GM12878 (cell line): ENCODE results near the gene ADGRL2. TPM values are rescaled to one million over a fixed set of nuclear protein-coding genes. Genes with fewer than 3 reads are reported as not detected.

ENCODE experiments used
- ATAC-seq: fragments of 200-7000 bp; cut with Tn5 transposase; 3 replicates; pipeline ENCODE4 v1.9.1; 2020; ENCODE audit warnings: mild to moderate bottlenecking, moderate library complexity
- BruUV-seq: library from RNA; stranded (reverse); fragments of 400-500 nt; replicated peaks from 2 replicates; lab custom pipeline; 2021; lab: Mats Ljungman, UMichigan
- CTCF ChIA-PET: fragments of 300-600 bp; sonication (Branson Sonifier 250); formaldehyde crosslinking; extraction: SDS; loops from one replicate; lab custom pipeline; 2021; ENCODE audit warnings: inconsistent platforms; lab: Yijun Ruan, JAX
- POLR2A ChIA-PET: fragments of 350-600 bp; formaldehyde crosslinking; extraction: SDS; loops from one replicate; lab custom pipeline; 2021; ENCODE audit warnings: inconsistent platforms; lab: Charles Lee
- RAD21 ChIA-PET: fragments of 300-600 bp; sonication (Branson Sonifier 250); formaldehyde crosslinking; loops from one replicate; lab custom pipeline; 2023; ENCODE audit warnings: antibody characterized with exemption; ENCODE audit not compliant: unreplicated experiment; lab: Charles Lee
- SMC1A ChIA-PET: fragments of 300-600 bp; sonication (Branson Sonifier 250); formaldehyde crosslinking; loops from one replicate; lab custom pipeline; 2023; ENCODE audit not compliant: unreplicated experiment, uncharacterized antibody; lab: Charles Lee
- DNase-seq: peaks from one replicate; pipeline ENCODE4 v3.0.0-alpha.2; 2011; ENCODE audit warnings: low read depth, low spot score
- FAIRE-seq: peaks from 3 replicates; lab custom pipeline; 2011; peaks lifted over from hg19 to GRCh38; lab: Jason Lieb, UNC
- H2AFZ ChIP-seq: 2 replicates; pipeline ENCODE4 v1.6.0; 2011; ENCODE audit warnings: low read depth, low read length, control low read depth; ENCODE audit not compliant: control insufficient read depth
- H3K27ac ChIP-seq: 2 replicates; pipeline ENCODE4 v1.5.1; 2011; ENCODE audit warnings: control low read depth; ENCODE audit not compliant: control insufficient read depth, insufficient read depth
- H3K27me3 ChIP-seq, 2 experiments: replicated peaks in 1 of 2; 2 replicates each; pipeline versions ENCODE4 v1.6.0 to v1.6.1; 2011; ENCODE audit warnings: low read length in 1 of 2; ENCODE audit not compliant: control insufficient read depth in 2 of 2, insufficient read depth in 2 of 2
- H3K36me3 ChIP-seq, 2 experiments: 2 replicates each; pipeline ENCODE4 v1.5.1; 2011; ENCODE audit warnings: low read length in 1 of 2; ENCODE audit not compliant: control insufficient read depth in 2 of 2, insufficient read depth in 2 of 2
- H3K4me1 ChIP-seq: 2 replicates; pipeline ENCODE4 v1.6.1; 2011; ENCODE audit warnings: mild to moderate bottlenecking, low read length, moderate library complexity, mixed read lengths; ENCODE audit not compliant: control insufficient read depth, insufficient read depth
- H3K4me2 ChIP-seq: 2 replicates; pipeline ENCODE4 v1.6.0; 2011; ENCODE audit warnings: control low read depth; ENCODE audit not compliant: control insufficient read depth, insufficient read depth
- H3K4me3 ChIP-seq: fragments of 200-600 bp; sonication (generic); 2 replicates; pipeline ENCODE4 v1.5.1; 2016
- H3K79me2 ChIP-seq: 2 replicates; pipeline ENCODE4 v1.6.0; 2011; ENCODE audit warnings: low read length; ENCODE audit not compliant: control insufficient read depth, insufficient read depth
- H3K9ac ChIP-seq: 2 replicates; pipeline ENCODE4 v1.8.0; 2011; ENCODE audit warnings: low read length, control low read depth, mixed read lengths; ENCODE audit not compliant: control insufficient read depth, insufficient read depth
- H3K9me3 ChIP-seq: replicated peaks from 3 replicates; pipeline ENCODE4 v1.5.1; 2011; ENCODE audit warnings: mild to moderate bottlenecking, low read length; ENCODE audit not compliant: control insufficient read depth, insufficient read depth
- H4K20me1 ChIP-seq: 2 replicates; pipeline ENCODE4 v1.6.0; 2011; ENCODE audit not compliant: control insufficient read depth, insufficient read depth
- ATF7 ChIP-seq: fragments of 450-650 bp; IDR thresholded peaks from 2 replicates; pipeline ENCODE4 v1.6.1; 2016; ENCODE audit warnings: low read depth, mild to moderate bottlenecking
- CREB1 ChIP-seq: IDR thresholded peaks from 2 replicates; pipeline ENCODE4 v1.6.1; 2012; ENCODE audit warnings: low read depth, mild to moderate bottlenecking, inconsistent platforms
- ELK1 ChIP-seq: IDR thresholded peaks from 2 replicates; pipeline ENCODE4 v1.6.1; 2012; ENCODE audit warnings: low read depth, low read length, improper control_type of control experiment
- EP300 ChIP-seq, 2 experiments: fragments of 150-350 bp in 1 of 2; IDR thresholded peaks; 2 replicates each; pipeline ENCODE4 v1.6.1; 2011 to 2012; ENCODE audit warnings: low read depth in 2 of 2, low read length in 2 of 2, borderline replicate concordance in 1 of 2, improper control_type of control experiment in 1 of 2, inconsistent platforms in 1 of 2; ENCODE audit not compliant: control insufficient read depth in 1 of 2
- HDAC2 ChIP-seq: fragments of 200-600 bp; sonication (generic); IDR thresholded peaks from 2 replicates; pipeline ENCODE4 v1.6.1; 2017
- KAT2A ChIP-seq: conservative IDR thresholded peaks from 2 replicates; pipeline ENCODE4 v1.6.1; 2011; ENCODE audit warnings: low read depth, low read length; ENCODE audit not compliant: control insufficient read depth
- MTA3 ChIP-seq: IDR thresholded peaks from 2 replicates; pipeline ENCODE4 v1.6.1; 2012; ENCODE audit warnings: low read length, inconsistent platforms, borderline replicate concordance
- RFX5 ChIP-seq: IDR thresholded peaks from 2 replicates; pipeline ENCODE4 v1.6.1; 2011; ENCODE audit warnings: low read depth, low read length, improper control_type of control experiment
- YBX1 ChIP-seq: fragments of 450-650 bp; IDR thresholded peaks from 2 replicates; pipeline ENCODE4 v1.6.1; 2016; ENCODE audit warnings: antibody characterized with exemption
- ZBTB11 ChIP-seq: fragments of 450-650 bp; formaldehyde crosslinking; IDR thresholded peaks from 2 replicates; pipeline ENCODE4 v1.5.0; 2022; ENCODE audit warnings: mild to moderate bottlenecking, missing genetic modification characterization
- ZBTB33 ChIP-seq: fragments of 450-650 bp; IDR thresholded peaks from 2 replicates; pipeline ENCODE4 v1.6.1; 2017; ENCODE audit warnings: mild to moderate bottlenecking
- ZNF274 ChIP-seq: IDR thresholded peaks from one replicate; pipeline ENCODE4 v1.8.0; 2011; ENCODE audit not compliant: insufficient read length, insufficient read depth
- ZNF687 ChIP-seq: fragments of 450-650 bp; IDR thresholded peaks from 2 replicates; pipeline ENCODE4 v1.6.1; 2017; ENCODE audit warnings: mild to moderate bottlenecking, moderate library complexity
- WGBS: methylation state at CpG from one replicate; pipeline ENCODE4 v1.1.6; 2016; ENCODE audit warnings: low lambda C conversion rate; ENCODE audit not compliant: insufficient replicate concordance, insufficient coverage; ENCODE audit errors: missing lambda C conversion rate; 5-methylcytosine and 5-hydroxymethylcytosine counted together
- in situ Hi-C: fragments of 300-500 bp; cut with MboI; formaldehyde crosslinking; loops from 9 replicates; pipeline ENCODE4 v1.14.3; 2018; ENCODE audit warnings: mixed read lengths
- intact Hi-C: fragments of 100-400 bp; cut with micrococcal nuclease; formaldehyde crosslinking; loops from one replicate; pipeline ENCODE4 v1.14.2; 2022; ENCODE audit not compliant: unreplicated experiment
- polyA plus RNA-seq, 11 experiments: library from polyadenylated mRNA; depleted of rRNA in 4 of 11; unstranded in 6 of 11; stranded (reverse) in 5 of 11; fragments of >200 nt; fragmentation: Nextera tagmentation in 4 of 11; fragmentation: Illumina TruSeq in 1 of 11; extraction: Ambion mirVana in 4 of 11; extraction: Trizol in 1 of 11; gene quantifications; 1 replicate in 1 of 11; 2 replicates in 10 of 11; pipeline versions ENCODE4 v1.2.1 to v1.2.3, GENCODE V29; 2011 to 2016; ENCODE audit warnings: inconsistent platforms in 2 of 11, missing spikeins in 2 of 11, low read depth in 1 of 11
- total RNA-seq, 4 experiments: library from RNA; depleted of rRNA in 3 of 4; stranded (reverse); fragments of >200 nt in 3 of 4; fragmentation: Illumina TruSeq in 1 of 4; extraction: Trizol in 1 of 4; gene quantifications; 2 replicates each; pipeline versions ENCODE4 v1.2.1 to v1.2.3, GENCODE V29; 2013 to 2021

ADGRL2 gene
- total and polyA plus RNA-seq, 10 of the 15 experiments (the other 5 are each of a cell fraction or from before 2014, with no cell fraction given): 0.03 to 13.6 (median 0.21) TPM

- DNase-seq (no peak), ATAC-seq (no peak), FAIRE-seq (no peak)
- H3K9ac ChIP-seq: no peak overlapping the region
- ChIA-PET CTCF (no interaction called here), POLR2A (no interaction called here), RAD21 (no interaction called here), SMC1A (interaction anchor here (1.0 kb wide), 1 partner anchor 10 kb away, joined by 4 read pairs; no protein-coding TSS in a partner anchor)
- 63% methylated on average over 4 of the region's 4 CpGs for WGBS
- no peak overlapping the region for H3K27ac ChIP-seq
- intact Hi-C loops (no loop called here), in situ Hi-C loops (no loop called here)
- no peaks in the 10 kb centered on the region for H4K20me1 ChIP-seq
- BruUV-seq: no TSS peak
- no peaks in the 10 kb centered on the region for H3K4me1 ChIP-seq
- no peak overlapping the region for H2AFZ ChIP-seq
- no peaks in the 10 kb centered on the region for H3K9me3 ChIP-seq
- no peak overlapping the region for H3K4me3 ChIP-seq
- H3K27me3 ChIP-seq: no peaks in the 10 kb centered on the region
- no peaks in the 10 kb centered on the region for H3K36me3 ChIP-seq
- no peak overlapping the region for H3K4me2 ChIP-seq
- no peaks in the 10 kb centered on the region for H3K79me2 ChIP-seq
- TF ChIP-seq ATF7: no peak
- TF ChIP-seq EP300 (IDR thresholded peaks at IDR 0.05; ENCODE audit: borderline replicate concordance in 1 of 2, control insufficient read depth in 1 of 2, low read depth in 2 of 2, low read length in 2 of 2): no peak
- no peak for TF ChIP-seq ZNF687
- TF ChIP-seq ZBTB33: no peak
- no peak for TF ChIP-seq ZNF274
- TF ChIP-seq YBX1: no peak
- no peak for TF ChIP-seq ELK1
- TF ChIP-seq HDAC2: no peak
- no peak for TF ChIP-seq RFX5
- no peak for TF ChIP-seq MTA3
- no peak for TF ChIP-seq KAT2A
- no peak for TF ChIP-seq ZBTB11 (CRISPR knock-in tag)
- TF ChIP-seq CREB1: no peak
Measured at GRCh38 chr1:82001345-82001744, 200.6 kb downstream of the ADGRL2 start.
